NCI-H2107 (cell line): ENCODE data around the gene ST7L.

Experiments used
- DNase-seq: peaks from one replicate; lab custom pipeline; 2025; lab: John Stamatoyannopoulos, UW

ST7L gene

DNA sequence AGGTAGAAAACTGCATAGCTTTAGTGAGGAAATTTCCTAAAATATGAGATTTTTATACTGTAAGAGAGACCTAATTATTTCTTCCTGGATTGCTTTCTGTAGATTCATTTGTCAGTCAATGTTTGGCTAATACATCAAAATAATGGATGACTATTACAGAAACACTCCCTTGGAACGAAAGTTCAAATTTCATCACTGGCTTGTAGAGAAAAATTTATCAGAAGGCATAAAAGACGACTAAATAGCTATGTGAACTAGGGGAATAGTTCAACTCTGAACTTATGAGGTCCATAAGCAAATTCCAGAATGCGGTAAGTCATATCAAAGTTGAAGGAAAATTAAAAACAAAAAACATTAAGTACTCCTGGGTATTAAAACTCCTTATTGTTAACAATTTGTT, 74.2 kb downstream of the ST7L start:
- no peak for DNase-seq

DNA sequence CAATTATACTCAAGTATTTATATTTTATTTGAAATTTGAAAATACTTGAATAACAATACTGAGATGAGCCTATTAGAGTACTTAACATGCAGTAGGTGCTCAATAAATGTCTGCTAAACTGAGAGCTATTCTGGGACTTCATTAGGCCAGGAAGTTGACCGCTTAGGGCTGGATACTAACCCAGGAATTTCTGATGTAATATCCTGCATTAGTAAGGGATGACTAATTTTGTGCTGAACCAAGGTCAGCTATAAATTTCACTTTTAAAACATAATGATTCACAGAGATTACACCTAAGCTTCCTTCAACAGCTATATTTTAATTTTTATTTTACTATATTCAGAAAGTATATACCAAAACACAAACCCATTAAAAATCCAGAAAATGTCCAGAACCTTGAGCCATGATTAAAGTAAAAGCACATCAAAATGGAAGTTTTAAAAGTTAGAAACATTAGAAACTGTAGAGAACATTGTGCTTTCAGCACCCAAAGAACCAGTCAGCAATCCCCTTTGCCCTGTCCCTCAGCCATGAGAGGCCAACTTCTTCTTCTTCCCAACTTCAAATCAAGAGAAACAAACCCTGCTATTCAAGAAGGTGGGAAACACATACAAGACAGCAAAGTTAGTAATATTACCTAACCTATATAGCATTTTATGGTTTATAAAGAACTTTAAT, 74.8 kb downstream of the ST7L start:
- DNase-seq: no peak

DNA sequence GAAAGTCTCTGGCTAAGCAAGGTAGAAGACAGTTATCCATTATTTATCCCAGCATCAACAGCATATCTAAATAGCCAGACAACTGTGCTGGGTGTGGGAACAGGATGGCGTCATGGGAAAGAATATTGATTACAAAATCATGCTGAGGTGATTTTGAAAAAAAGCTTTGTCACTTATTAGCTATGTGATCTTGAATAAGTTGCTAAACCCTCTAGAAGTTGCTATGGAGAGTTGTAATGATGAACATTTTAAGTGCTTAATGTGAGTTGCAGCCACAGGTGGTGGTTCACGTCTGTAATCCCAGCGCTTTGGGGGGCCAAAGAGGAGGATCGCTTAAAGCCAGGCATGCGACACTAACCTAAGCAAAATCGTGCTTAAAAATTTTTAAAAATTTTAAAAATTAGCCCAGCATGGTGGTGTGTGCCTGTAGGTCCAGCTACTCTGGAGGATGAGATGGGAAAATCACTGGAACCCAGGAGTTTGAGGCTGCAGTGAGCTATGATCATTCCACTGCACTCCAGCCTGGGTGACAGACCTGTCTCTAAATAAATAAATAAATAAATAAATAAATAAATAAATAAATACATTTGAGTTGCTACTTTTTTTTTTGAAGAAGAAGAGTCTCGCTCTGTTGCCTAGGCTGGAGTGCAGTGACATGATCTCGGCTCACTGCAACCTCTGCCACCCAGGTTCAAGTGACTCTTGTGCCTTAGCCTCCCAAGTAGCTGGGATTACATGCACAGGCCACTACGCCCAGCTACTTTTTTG, 76.6 kb downstream of the ST7L start:
- no peak for DNase-seq

DNA sequence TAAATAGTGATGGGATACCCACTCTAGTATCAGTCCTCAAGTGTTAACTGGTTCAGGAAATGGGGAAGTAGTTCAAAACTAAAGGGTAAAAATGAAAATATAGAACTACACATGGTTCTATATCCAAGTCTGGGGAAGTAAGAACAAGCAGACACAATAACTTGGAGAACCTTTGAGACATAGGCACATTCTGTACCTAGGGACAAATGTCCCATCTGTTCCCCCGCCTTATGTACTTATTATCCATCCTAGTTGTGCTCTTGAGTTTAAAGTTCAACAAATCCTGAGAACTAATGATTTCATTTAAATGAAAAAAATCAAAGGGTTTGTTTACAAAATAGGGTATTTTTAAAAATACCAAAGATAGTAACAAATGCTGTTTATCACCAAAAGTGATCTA, 77.6 kb downstream of the ST7L start:
- DNase-seq: no peak

DNA sequence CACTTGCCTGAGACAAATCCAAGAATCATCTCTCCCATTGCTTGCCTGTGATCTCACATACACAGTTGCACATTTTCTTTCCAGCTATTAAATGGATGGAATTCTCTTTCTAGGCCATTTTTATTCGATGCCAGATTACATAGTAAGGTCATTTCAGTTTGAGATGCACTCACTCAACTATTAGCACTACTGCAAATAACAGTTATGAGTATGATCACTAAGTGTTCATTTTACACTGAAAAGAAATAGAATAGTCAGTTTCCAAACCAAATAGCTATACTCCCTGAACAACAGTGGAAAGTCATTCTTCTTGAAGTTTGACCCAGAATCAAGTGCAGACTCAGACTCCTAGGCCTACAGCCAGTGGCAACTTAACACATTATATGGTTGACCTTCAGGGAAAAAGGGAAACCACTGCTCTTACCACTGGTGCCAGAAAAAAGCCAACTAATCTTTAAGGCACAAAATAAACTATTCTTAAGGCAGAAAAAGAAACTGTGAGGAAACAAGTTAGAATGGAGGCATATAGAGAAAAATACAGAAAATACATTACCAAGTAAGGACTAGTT, 78.6 kb downstream of the ST7L start:
- no peak for DNase-seq

DNA sequence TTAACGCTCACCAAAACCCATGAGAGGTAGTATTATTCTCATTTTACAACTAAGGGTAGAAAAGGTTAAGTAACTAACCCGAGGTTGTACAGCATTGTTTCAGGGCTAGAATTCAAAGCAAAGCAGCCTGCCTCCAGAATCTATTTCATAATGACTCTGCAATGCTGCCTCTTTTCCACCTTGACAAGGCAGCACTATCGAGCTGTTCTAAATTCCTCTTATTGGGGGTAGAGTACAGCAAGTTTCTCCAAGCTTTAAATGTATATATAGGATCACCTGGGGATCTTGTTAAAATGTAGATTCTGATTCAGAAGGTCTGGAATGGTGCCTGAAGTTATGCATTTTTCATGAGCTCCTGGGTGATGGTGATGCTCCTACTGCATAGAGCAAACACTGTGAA, 80.1 kb downstream of the ST7L start:
- no peak for DNase-seq

DNA sequence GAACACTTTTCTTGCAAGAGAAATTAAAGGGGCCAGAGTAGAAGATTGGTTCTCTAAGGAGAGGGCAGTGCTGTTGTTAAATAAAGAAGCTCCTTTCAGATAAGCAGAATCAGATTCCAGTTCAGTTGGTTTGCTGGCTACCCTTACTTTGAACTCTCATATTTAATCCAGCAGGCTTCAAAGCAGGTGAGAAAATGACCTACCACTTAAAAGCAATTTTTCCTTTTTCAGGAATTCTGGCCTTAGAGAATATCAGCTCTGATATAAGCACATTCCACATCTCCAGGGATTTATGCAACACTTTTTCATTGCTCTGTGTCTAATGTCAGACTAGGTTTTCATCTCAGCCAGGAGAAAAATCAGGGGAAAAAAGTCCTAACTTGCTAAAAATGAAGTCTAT, 81.5 kb downstream of the ST7L start:
- no peak for DNase-seq

DNA sequence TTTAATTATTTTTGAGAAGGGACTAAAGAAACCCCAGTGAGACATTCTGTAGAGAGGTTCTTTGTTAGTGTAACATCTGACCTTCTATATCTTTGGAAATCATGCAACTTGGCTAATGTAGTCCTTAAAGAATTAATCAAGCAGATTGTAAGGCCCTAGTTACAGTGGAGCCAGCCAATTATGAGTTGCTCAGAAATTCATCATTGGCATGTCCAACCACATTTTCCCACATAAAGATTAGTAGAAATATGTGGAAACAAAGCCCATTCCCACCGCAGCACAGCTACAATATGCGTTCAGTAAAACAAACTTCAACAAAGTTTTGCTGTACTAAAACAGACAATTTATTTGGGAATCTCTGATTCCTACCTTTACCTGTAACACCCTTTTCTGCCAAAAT, 82.4 kb downstream of the ST7L start:
- no peak for DNase-seq

DNA sequence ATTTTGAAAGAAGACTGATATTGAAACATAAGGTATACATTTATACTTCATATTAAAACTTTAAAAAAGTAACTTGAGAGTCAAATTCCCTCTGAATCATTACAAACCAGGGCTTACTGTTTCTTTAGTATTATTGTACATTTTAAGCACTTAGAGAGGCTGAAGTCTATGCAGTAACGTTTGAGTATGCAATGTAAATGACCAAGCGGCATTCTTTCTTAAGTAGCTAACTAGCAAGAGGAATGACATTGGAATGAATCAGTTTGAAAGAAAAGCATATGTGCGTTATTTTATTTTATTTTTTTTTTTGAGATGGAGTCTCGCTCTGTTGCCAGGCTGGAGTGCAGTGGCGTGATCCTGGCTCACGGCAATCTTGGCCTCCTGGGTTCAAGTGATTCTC, 85.9 kb downstream of the ST7L start:
- DNase-seq: no peak

DNA sequence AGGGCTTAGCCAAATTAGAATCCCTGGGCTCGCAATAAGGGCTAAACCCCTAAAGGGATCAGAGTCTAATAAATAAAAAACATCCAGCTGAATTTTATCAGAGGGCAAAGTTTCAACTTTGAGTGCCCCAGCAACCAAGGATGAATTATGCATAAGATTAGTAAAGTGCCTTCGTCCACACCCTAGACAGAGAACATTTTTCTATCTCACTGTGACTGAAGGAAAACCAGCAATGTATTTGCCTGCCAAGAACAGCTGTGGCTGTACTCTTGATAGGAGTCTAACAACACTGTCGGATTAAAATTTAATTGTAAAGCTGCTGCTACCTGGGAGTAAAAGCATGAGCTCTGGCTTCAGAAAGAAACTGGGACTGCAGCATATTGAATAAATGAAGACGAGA, 86.9 kb downstream of the ST7L start:
- no peak for DNase-seq

DNA sequence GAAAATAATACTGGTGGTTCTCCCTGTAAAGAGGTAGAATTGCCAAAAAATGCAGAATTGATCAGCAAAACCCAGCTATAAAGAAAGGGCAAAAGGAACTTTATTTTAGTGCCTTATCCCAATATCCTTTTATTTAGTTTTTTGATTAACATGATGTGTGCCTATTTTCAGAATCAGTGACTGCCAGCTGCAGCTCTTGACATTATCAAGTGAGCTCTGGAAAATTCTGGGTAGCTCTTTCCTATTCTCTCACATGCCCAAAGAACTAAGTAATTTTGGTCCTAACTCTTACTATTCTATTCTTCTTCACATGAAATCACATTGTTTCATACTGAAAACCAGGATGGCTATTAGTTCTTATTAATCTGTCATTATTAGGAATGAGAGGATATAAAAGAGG, 88.1 kb downstream of the ST7L start:
- DNase-seq: no peak

DNA sequence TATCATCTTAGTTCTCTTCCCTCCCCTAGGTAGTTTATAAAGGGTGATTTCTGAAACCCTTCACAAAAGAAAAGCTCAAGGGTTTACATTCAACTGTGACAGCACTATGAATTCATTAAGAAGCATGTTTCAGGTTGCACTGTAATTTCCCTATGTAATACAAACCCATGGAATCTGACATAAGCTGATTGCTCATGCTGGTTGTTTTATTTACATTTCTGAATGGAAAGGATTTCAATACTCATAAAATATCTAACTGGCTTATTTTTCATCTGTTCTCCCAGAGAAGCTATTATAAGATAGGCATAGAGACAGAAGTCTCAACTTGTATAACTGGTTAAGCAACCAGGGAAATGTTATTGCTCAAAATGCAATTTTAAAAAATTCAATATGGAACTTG, 89.6 kb downstream of the ST7L start:
- no peak for DNase-seq

DNA sequence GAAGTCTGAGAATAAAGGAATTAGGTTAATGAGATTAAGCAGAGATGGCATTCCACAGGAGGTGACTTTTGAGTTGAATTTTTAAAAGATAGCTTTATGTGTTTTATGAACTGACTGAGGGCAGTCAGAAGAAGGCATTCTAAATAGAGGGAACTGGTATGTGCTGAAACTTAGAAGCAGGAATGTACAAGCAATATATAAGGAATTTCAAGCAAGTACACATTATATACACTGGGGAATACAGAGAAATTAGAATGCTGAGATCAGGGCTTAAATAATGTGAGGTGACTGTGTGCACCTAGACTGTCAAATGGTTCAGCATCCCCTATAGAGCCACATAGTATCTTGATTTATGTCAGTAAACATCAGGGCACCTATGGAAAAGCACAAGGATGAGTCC, 90.9 kb downstream of the ST7L start:
- DNase-seq: no peak

DNA sequence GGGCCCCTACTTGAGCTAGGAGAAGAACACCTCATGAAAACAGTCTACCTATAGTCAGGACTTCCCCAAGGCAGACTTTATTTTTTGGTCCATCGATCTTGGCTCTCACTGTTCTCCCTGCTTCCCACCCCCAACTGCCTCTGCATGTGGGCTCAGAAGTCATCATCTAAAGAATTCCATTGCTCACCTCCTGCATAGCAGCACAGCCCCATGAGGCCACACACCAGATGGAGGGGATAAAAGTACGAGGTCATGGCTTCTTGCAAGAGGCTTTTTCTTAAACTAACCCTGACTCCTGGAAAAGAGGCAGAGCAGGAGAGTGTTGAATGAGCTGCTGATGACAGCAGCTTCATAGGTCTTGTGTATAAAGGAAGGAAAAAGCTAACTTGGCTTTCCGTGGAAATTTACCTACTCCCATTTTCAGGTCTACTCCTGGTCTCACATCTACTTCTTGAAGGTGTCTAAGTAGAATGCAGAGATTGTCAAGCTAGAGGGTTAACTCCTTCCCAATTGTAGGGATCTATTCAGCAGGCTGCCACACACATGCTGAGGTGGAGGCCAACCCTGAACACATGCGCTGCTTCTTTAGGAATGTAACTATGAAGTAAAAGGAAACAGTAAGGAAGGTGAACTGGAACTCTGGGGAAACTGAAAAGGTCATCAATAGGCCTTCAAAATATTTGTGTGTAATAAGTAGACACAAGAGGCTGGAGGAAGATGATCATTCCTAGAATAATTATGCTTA, 91.5 kb downstream of the ST7L start:
- DNase-seq: no peak

DNA sequence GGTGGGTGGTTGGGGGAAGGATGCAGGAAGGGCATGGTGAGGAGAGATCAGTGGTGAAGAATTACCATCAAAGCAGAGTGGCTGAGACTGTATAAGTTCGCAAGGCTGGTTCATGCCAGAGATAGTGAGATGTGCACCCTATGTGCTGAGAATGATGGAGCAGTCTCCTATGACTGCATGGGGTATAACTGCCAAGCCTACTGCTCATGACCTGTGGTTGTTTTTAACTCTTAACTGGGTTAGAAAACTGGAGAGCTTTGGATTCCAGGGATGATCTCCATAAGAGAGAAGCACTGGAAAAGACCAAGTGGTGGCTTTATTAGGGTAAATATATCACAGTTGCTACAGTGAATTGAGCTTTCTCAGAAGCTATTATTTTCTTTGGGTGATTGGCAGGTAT, 94.0 kb downstream of the ST7L start:
- no peak for DNase-seq

DNA sequence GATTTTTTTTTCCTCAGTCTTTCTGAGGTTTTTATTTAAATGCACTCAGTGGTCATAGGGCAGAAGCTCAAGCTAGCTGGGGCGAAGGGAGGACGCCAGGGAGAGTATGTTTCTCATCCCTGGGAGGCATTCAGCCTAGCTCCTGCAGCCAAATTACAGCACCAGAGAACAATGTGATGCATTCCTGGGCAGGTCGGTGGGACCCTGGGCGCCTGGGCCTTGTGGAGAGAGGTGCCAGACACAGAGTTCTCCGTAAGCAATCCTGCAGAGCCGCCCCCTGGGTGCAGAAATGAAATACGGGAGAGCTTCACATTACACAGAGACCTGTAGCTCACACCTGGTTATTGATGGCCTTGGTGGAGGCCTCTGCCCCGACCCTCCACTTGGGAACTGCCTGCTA, 94.7 kb downstream of the ST7L start:
- no peak for DNase-seq

DNA sequence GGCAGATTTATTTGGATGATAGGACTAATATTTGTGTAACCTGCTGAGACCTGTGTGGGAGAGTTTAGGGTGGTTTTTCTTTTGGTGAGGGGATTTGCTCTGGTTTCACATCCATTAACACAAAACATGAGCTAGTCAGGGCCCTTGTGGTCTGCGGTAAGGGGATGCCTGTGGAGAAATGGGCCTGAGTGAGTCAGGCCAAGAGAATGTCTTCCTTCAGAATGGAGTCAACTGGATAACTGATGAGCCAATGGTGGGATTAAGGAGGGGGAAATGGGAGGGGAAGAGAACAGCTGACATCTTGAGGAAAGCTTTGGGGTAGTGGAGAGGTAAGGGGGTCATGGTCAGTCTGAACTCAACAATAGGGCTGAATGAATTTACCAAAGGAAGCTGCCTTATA, 96.3 kb downstream of the ST7L start:
- DNase-seq: no peak

DNA sequence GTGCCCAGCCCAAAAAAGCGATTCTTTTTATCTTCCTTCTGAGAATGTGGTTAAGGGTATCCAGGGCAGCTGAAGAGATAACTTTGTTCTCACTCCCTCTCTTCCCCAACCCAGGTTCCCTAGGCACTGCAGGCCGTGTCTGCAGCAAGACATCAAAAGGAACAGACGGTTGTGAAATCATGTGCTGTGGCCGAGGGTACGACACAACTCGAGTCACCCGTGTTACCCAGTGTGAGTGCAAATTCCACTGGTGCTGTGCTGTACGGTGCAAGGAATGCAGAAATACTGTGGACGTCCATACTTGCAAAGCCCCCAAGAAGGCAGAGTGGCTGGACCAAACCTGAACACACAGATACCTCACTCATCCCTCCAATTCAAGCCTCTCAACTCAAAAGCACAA, 98.8 kb downstream of the ST7L start:
- DNase-seq: no peak

DNA sequence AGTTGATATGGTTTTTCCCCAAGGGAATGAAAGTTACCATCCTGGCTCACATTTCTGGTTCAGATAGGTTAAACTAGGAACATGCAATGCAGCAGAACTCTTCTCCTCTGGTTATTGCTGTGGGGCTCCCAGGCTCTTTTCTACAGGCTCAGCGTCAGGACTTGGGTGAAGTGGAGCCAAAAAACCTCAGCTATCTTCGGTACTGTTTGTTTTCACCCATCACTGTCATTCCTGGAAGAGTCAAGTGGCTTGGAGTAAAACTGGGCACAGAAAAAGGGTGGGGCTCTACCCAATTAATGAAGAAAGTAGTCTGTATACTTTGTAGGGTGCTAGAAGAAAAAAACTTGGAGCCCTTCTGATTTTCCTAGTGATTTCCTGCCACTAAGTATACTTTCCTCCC, 100.8 kb downstream of the ST7L start:
- DNase-seq: no peak

DNA sequence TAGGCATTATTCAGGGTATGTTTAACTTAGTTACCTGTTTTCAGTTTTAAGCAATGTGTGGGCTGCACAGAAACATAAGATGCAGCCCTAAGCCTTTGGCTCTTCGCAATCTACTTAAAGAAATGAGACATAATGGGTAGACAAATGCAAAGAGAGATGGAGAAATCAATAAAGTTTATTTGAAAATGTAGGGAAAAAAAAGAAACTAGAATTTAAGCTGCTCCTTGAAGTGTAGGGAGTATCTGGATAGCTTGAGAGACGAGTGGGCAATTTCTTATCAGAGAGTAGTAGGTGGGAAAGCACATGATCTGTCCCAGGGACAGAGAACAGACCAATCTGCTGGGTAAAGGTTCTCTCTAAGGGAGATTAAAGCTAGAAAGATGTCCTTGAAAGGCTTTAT, 101.3 kb downstream of the ST7L start:
- no peak for DNase-seq

DNA sequence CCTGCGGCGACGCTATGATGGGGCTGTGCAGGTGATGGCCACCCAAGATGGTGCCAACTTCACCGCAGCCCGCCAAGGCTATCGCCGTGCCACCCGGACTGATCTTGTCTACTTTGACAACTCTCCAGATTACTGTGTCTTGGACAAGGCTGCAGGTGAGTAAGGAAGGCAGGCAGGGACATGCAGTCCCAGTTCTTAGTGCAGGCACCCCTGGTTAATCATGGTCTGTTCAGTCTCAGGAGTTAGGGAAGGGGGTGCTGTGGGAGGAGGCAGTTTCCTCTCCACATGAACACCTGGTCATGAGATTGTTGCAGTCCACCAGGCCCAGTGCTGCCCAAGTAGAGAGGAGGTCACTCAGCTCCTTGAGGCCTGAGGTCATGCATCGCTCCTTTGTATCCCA, 101.7 kb downstream of the ST7L start:
- no peak for DNase-seq

DNA sequence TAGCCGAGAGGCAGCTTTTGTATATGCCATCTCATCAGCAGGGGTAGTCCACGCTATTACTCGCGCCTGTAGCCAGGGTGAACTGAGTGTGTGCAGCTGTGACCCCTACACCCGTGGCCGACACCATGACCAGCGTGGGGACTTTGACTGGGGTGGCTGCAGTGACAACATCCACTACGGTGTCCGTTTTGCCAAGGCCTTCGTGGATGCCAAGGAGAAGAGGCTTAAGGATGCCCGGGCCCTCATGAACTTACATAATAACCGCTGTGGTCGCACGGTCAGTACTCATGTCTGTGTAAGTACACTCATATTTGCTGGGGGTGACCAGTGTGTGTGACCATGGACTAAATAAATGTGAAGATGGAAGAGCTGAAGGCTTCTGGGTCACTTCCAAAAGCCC, 102.8 kb downstream of the ST7L start:
- DNase-seq: no peak
